CD4-positive, alpha-beta T cell (primary cell): ENCODE data around the gene TDRD5. TPM values are rescaled to one million over a fixed set of nuclear protein-coding genes. Genes with fewer than 3 reads are reported as not detected.

ENCODE experiments used
- ATAC-seq: fragments of 200-7000 bp; cut with Tn5 transposase; one replicate; pipeline ENCODE4 v1.10.0; 2022; ENCODE audit warnings: mild to moderate bottlenecking; ENCODE audit not compliant: poor library complexity
- CTCF ChIA-PET: fragments of 350-600 bp; sonication (Branson Sonifier 250); formaldehyde crosslinking; loops from one replicate; lab custom pipeline; 2021; ENCODE audit warnings: antibody characterized with exemption, inconsistent platforms; lab: Charles Lee
- POLR2A ChIA-PET: fragments of 350-600 bp; sonication (Branson Sonifier 250); formaldehyde crosslinking; loops from one replicate; lab custom pipeline; 2021; ENCODE audit warnings: antibody characterized with exemption, inconsistent platforms; lab: Charles Lee
- DNase-seq, 14 experiments: peaks; one replicate each; pipeline ENCODE4 v3.0.0-alpha.2; 2013 to 2020; ENCODE audit warnings: mixed read lengths in 2 of 14
- H3K27ac ChIP-seq, 2 donors: one replicate each; pipeline versions ENCODE4 v1.5.1 to v1.7.0; 2013; ENCODE audit warnings: low read length in 2 of 2, low read depth in 1 of 2, mild to moderate bottlenecking in 1 of 2
- H3K27me3 ChIP-seq, 2 experiments: 1 replicate in 1 of 2; 2 replicates in 1 of 2; pipeline versions ENCODE4 v1.6.1 to v1.7.0; 2013; ENCODE audit warnings: low read length in 2 of 2, control low read depth in 1 of 2, mild to moderate bottlenecking in 1 of 2, moderate library complexity in 1 of 2; ENCODE audit not compliant: insufficient read depth in 2 of 2, control insufficient read depth in 1 of 2
- H3K36me3 ChIP-seq: one replicate; pipeline ENCODE4 v1.6.1; 2013; ENCODE audit warnings: low read length, control low read depth; ENCODE audit not compliant: insufficient read depth
- H3K4me1 ChIP-seq: one replicate; pipeline ENCODE4 v1.6.1; 2013; ENCODE audit warnings: low read length, control low read depth; ENCODE audit not compliant: insufficient read depth
- H3K4me3 ChIP-seq: one replicate; pipeline ENCODE4 v1.5.1; 2013; ENCODE audit warnings: mild to moderate bottlenecking, low read length, moderate library complexity
- H3K9me3 ChIP-seq, 2 experiments: 1 replicate in 1 of 2; 2 replicates in 1 of 2; pipeline versions ENCODE4 v1.6.1 to v1.7.0; 2013; ENCODE audit warnings: low read length in 2 of 2, mild to moderate bottlenecking in 2 of 2, control low read depth in 1 of 2, moderate library complexity in 1 of 2; ENCODE audit not compliant: control insufficient read depth in 1 of 2, insufficient read depth in 1 of 2
- H3K27ac Mint-ChIP-seq: one replicate; pipeline ENCODE4 v1.8.0; 2020; ENCODE audit warnings: mixed read lengths
- H3K27me3 Mint-ChIP-seq: one replicate; pipeline ENCODE4 v1.8.0; 2021; ENCODE audit warnings: mixed read lengths
- H3K36me3 Mint-ChIP-seq: one replicate; pipeline ENCODE4 v1.8.0; 2021; ENCODE audit warnings: low read depth, mixed read lengths
- H3K4me1 Mint-ChIP-seq: one replicate; pipeline ENCODE4 v1.8.0; 2021; ENCODE audit warnings: low read depth, mixed read lengths
- H3K4me3 Mint-ChIP-seq: one replicate; pipeline ENCODE4 v1.8.0; 2020; ENCODE audit warnings: mild to moderate bottlenecking, mixed read lengths
- H3K9me3 Mint-ChIP-seq: one replicate; pipeline ENCODE4 v1.8.0; 2020; ENCODE audit warnings: mixed read lengths
- CTCF ChIP-seq: fragments of 200-600 bp; IDR thresholded peaks from one replicate; pipeline ENCODE4 v1.8.0; 2022; ENCODE audit warnings: antibody characterized with exemption, mild to moderate bottlenecking
- intact Hi-C, 2 experiments: fragments of 100-400 bp; cut with DNase I in 1 of 2; cut with micrococcal nuclease in 1 of 2; formaldehyde crosslinking; loops; one replicate each; pipeline versions ENCODE4 v1.15.1 to v1.9.0; 2023 to 2025; cut with DNase I, micrococcal nuclease
- total RNA-seq, 174 experiments: library from RNA in 2 of 174; stranded (reverse) in 2 of 174; gene quantifications; one replicate each; pipeline ENCODE4 v1.2.3 and lab custom pipeline; 2021 to 2026

Gene TDRD5
- total RNA-seq, 2 experiments from 2014 or later = not detected

DNA sequence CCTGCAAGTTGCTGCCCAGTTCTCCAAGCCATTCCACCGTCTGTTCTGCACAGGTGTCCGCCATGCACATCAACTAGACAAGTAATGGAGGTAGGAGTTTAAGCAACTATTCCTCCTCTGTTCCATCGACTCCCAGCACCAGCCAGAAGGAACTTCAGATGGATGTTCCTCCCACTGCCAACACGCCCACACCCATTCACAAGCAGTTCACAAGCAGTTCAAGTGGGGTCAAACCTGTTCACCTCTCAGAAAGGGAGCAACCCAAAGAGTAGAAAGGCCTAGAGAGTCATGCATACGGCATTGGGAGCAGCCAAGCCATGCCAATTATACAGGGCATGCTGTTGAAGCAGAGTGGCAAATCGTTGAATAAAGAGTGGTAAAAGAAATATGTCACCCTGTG is 4.3 kb upstream of the TDRD5 start:
- no peaks in the 10 kb centered on the region for H3K36me3 ChIP-seq
- intact Hi-C loops = no loop called here
- H3K9me3 Mint-ChIP-seq = no peaks in the 10 kb centered on the region
- no peaks in the 10 kb centered on the region for H3K36me3 Mint-ChIP-seq
- peaks cover 0 to 21% of the 10 kb centered on the region in 2 experiments for H3K9me3 ChIP-seq
- H3K4me3 ChIP-seq = no peak overlapping the region
- TF ChIP-seq CTCF = no peak
- no peak for ATAC-seq
- H3K27me3 Mint-ChIP-seq = peaks cover 78% of the 10 kb centered on the region
- no peak overlapping the region for H3K27ac Mint-ChIP-seq
- peaks cover 45 to 46% of the 10 kb centered on the region in 2 experiments for H3K27me3 ChIP-seq
- H3K4me1 ChIP-seq = no peaks in the 10 kb centered on the region
- no peaks in the 10 kb centered on the region for H3K4me1 Mint-ChIP-seq
- H3K27ac ChIP-seq = no peak overlapping the region
- no peak overlapping the region for H3K4me3 Mint-ChIP-seq
- DNase-seq = no peak
- ChIA-PET POLR2A (no interaction called here), CTCF (no interaction called here)

DNA sequence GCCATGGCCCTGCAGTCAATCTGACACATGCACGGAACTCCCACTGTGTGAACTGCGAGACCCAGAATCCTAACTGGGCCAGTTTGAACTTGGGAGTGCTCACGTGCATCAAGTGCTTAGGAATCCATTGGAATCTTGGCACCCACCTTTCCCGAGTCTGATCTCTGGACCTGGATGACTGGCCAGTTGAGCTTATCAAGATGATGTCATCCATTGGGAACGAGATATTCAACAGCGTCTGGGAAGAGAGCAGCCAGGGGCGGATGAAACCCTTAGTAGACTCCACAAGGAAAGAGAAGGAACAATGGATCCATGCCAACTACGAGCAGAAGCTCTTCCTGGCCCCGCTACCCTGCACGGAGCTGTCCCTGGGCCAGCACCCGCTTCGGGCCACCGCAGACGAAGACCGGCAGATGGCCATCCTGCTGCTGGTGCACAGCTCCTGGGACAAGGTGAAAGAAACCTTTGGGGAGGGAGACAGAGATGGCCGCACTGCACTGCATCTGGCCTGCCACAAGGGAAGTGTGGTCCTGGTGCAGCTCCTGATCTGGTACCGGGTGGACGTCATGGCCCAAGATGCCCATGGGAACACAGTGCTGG is 3.1 kb upstream of the TDRD5 start:
- Histone ChIP-seq H3K9me3 (peaks cover 0 to 22% of the 10 kb centered on the region in 2 experiments), H3K27me3 (peaks cover 47 to 49% of the 10 kb centered on the region in 2 experiments), H3K27ac (no peak overlapping the region), H3K36me3 (no peaks in the 10 kb centered on the region), H3K4me1 (no peaks in the 10 kb centered on the region), H3K4me3 (no peak overlapping the region)
- intact Hi-C loops = no loop called here
- Mint-ChIP-seq H3K9me3 (no peaks in the 10 kb centered on the region), H3K27me3 (peaks cover 79% of the 10 kb centered on the region), H3K27ac (no peak overlapping the region), H3K4me3 (no peak overlapping the region), H3K4me1 (no peaks in the 10 kb centered on the region), H3K36me3 (no peaks in the 10 kb centered on the region)
- ATAC-seq (no peak), DNase-seq (no peak)
- POLR2A ChIA-PET = no interaction called here
- no peak for TF ChIP-seq CTCF
- CTCF ChIA-PET = no interaction called here

DNA sequence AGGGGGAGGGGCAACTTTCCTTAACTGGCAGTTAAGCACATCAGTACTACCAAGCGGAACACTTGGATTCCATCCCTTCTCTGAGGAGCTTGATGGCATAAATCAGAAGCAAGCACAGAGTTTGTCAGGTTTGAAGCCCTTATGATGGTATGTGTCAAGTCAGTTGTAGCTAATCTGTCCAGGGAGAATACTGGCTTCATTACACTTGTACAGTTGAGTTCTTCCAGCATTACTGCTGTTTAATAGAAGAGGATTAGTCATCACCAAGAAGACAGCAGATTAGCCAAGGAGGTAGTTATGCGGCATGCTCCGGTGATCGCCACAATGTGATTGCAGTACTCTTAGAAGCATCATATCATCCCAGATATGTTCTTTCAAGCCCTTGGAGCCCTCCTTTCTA is 2.1 kb upstream of the TDRD5 start:
- POLR2A ChIA-PET = no interaction called here
- Mint-ChIP-seq H3K4me1 (no peaks in the 10 kb centered on the region), H3K27ac (no peak overlapping the region), H3K27me3 (peaks cover 81% of the 10 kb centered on the region), H3K36me3 (no peaks in the 10 kb centered on the region), H3K9me3 (no peaks in the 10 kb centered on the region), H3K4me3 (no peak overlapping the region)
- ATAC-seq = no peak
- H3K36me3 ChIP-seq = no peaks in the 10 kb centered on the region
- CTCF ChIA-PET = no interaction called here
- intact Hi-C loops = no loop called here
- peaks cover 0 to 22% of the 10 kb centered on the region in 2 experiments for H3K9me3 ChIP-seq
- TF ChIP-seq CTCF = no peak
- peaks cover 41 to 42% of the 10 kb centered on the region in 2 experiments for H3K27me3 ChIP-seq
- H3K4me3 ChIP-seq = no peak overlapping the region
- no peaks in the 10 kb centered on the region for H3K4me1 ChIP-seq
- H3K27ac ChIP-seq = no peak overlapping the region
- no peak for DNase-seq
